Suprapubic skin (tissue), 4 donors: ENCODE measurements around the gene KIF25. TPM values are rescaled to one million over a fixed set of nuclear protein-coding genes. Genes with fewer than 3 reads are reported as not detected.

Source experiments
- DNase-seq, 2 donors: peaks; one replicate each; pipeline ENCODE4 v3.0.0-alpha.2; 2019; ENCODE audit warnings: low spot score in 2 of 2
- H3K27ac ChIP-seq: fragments of 200-600 bp; sonication (generic); one replicate; pipeline ENCODE4 v1.5.1; 2019
- H3K27me3 ChIP-seq: fragments of 200-600 bp; sonication (generic); one replicate; pipeline ENCODE4 v1.5.1; 2019
- H3K36me3 ChIP-seq: fragments of 200-600 bp; sonication (generic); one replicate; pipeline ENCODE4 v1.5.1; 2019
- H3K4me1 ChIP-seq: fragments of 200-600 bp; sonication (generic); one replicate; pipeline ENCODE4 v1.5.1; 2019
- H3K4me3 ChIP-seq: fragments of 200-600 bp; sonication (generic); one replicate; pipeline ENCODE4 v1.5.1; 2019; ENCODE audit warnings: mild to moderate bottlenecking
- H3K9me3 ChIP-seq: fragments of 200-600 bp; sonication (generic); one replicate; pipeline ENCODE4 v1.5.1; 2019
- EP300 ChIP-seq: sonication (generic); formaldehyde crosslinking; IDR thresholded peaks from one replicate; pipeline ENCODE4 v1.6.1; 2017; ENCODE audit warnings: antibody characterized with exemption
- POLR2A ChIP-seq, 2 donors: fragments of 450-650 bp; IDR thresholded peaks; one replicate each; pipeline ENCODE4 v1.6.1; 2017; ENCODE audit warnings: antibody characterized with exemption in 2 of 2, mild to moderate bottlenecking in 2 of 2, moderate library complexity in 2 of 2
- POLR2AphosphoS5 ChIP-seq, 3 donors: sonication (generic); formaldehyde crosslinking; IDR thresholded peaks; one replicate each; pipeline ENCODE4 v1.6.1; 2017; ENCODE audit warnings: antibody characterized with exemption in 3 of 3
- WGBS: methylation state at CpG from one replicate; pipeline ENCODE4 v1.1.5; 2018; 5-methylcytosine and 5-hydroxymethylcytosine counted together
- total RNA-seq, 4 donors: library from RNA; depleted of rRNA; stranded (reverse); fragments of >200 nt; gene quantifications; one replicate each; pipeline ENCODE4 v1.1.0, GENCODE V29; 2016
- TF ChIP-seq, protein P1 (sequence below), 2 donors: fragments of 200-600 bp in 1 of 2; fragments of 450-650 bp in 1 of 2; sonication (generic) in 1 of 2; IDR thresholded peaks; one replicate each; pipeline ENCODE4 v1.5.1; 2016 to 2019; ENCODE audit warnings: antibody characterized with exemption in 2 of 2, mild to moderate bottlenecking in 1 of 2, moderate library complexity in 1 of 2

Gene KIF25
- total RNA-seq, 4 donors from 2014 or later, result 0.76 TPM; not detected in 3

DNA sequence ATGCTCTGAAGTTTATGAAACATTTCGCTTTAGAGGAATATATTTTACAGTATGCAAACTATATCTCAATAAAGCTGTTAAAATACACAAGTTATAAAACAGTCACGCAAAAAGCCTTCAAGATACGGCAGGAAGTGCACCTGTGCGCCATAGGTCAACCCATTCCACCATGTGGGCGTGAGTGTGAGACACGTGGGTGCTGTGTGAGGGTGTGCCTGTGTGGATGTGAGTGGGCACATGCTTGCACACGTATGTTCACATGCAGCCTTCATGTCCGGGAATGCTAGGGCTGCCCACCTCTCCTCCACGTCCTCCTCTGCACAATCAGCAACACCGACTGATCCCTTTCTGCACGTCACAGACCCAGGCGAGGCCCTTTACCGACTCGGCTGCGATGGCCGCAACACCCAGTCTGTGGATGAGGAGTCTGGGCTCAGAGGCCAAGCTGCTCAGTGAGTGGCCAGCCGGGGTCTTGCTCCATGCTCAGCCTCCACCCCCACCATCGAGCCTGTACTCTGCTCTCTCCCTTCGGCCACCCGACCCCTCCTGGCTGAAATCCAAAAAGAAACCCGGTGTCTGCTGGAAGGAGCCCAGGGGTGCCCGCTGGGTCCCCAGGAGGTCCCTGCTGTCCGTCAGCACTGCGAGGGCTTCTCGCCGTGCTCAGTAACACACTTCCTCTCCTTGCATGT lies 84.5 kb downstream of the KIF25 start:
- peaks cover 6% of the 10 kb centered on the region for H3K27me3 ChIP-seq
- no peaks in the 10 kb centered on the region for H3K4me1 ChIP-seq
- TF ChIP-seq, protein P1, sequence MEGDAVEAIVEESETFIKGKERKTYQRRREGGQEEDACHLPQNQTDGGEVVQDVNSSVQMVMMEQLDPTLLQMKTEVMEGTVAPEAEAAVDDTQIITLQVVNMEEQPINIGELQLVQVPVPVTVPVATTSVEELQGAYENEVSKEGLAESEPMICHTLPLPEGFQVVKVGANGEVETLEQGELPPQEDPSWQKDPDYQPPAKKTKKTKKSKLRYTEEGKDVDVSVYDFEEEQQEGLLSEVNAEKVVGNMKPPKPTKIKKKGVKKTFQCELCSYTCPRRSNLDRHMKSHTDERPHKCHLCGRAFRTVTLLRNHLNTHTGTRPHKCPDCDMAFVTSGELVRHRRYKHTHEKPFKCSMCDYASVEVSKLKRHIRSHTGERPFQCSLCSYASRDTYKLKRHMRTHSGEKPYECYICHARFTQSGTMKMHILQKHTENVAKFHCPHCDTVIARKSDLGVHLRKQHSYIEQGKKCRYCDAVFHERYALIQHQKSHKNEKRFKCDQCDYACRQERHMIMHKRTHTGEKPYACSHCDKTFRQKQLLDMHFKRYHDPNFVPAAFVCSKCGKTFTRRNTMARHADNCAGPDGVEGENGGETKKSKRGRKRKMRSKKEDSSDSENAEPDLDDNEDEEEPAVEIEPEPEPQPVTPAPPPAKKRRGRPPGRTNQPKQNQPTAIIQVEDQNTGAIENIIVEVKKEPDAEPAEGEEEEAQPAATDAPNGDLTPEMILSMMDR (IDR thresholded peaks at IDR 0.05), result no peak
- TF ChIP-seq POLR2A (IDR thresholded peaks at IDR 0.05), result no peak
- H3K36me3 ChIP-seq, result no peaks in the 10 kb centered on the region
- DNase-seq, result no peak
- H3K4me3 ChIP-seq, result no peak overlapping the region
- WGBS, result 79% methylated on average over 8 of the region's 26 CpGs
- no peaks in the 10 kb centered on the region for H3K9me3 ChIP-seq
- no peak overlapping the region for H3K27ac ChIP-seq

DNA sequence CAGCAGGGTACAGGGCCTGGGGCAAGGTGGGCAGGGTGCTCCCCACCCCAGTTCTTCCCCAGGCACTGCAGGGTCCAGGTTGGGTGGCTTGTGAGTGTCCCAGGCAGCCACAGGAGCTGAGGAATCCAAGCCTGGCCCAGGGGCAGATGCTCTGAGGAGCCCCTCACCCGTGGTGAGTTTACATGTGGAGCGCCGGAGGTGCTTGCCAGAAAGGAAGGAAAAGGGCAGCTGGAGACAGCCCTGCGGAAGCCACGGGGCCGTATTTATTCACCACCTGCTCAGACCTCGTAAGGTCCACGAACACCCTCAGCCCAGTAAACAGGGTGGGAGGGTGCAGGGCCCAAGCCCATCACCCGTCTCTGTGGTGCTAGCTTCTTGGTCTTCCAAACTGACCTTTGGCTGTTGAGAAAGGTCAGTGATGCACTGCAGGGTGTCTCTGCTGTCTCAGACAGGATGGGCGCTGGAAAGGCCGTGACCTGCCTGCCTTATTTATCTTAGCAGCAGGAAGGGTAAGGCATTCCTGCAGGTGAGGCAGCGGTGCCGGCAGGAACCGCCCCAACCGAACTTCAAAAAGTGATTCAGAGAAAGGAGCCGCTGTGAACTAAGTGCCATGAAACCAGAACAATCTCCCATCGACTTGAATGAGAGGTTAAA lies 85.5 kb downstream of the KIF25 start:
- Histone ChIP-seq H3K4me1 (no peaks in the 10 kb centered on the region), H3K27ac (no peak overlapping the region), H3K9me3 (no peaks in the 10 kb centered on the region), H3K4me3 (no peak overlapping the region), H3K27me3 (peaks cover under 1% of the 10 kb centered on the region), H3K36me3 (no peaks in the 10 kb centered on the region)
- TF ChIP-seq POLR2A (IDR thresholded peaks at IDR 0.05), result no peak
- TF ChIP-seq, protein P1 (IDR thresholded peaks at IDR 0.05), result no peak
- no peak for TF ChIP-seq EP300
- no peak for TF ChIP-seq POLR2AphosphoS5 (IDR thresholded peaks at IDR 0.05)
- 59% methylated on average over 8 of the region's 17 CpGs for WGBS
- no peak for DNase-seq

GRCh38 chr6:168083514-168083885 lies 86.0 kb downstream of the KIF25 start:
- Histone ChIP-seq H3K27me3 (no peaks in the 10 kb centered on the region), H3K4me1 (no peaks in the 10 kb centered on the region), H3K4me3 (no peak overlapping the region), H3K9me3 (no peaks in the 10 kb centered on the region), H3K36me3 (no peaks in the 10 kb centered on the region), H3K27ac (no peak overlapping the region)
- 60% methylated on average over 4 of the region's 5 CpGs for WGBS
- no peak for TF ChIP-seq EP300
- TF ChIP-seq POLR2A (IDR thresholded peaks at IDR 0.05), result no peak
- TF ChIP-seq, protein P1 (IDR thresholded peaks at IDR 0.05), result no peak
- no peak for TF ChIP-seq POLR2AphosphoS5 (IDR thresholded peaks at IDR 0.05)
- no peak for DNase-seq

GRCh38 chr6:168084465-168085160 lies 87.1 kb downstream of the KIF25 start:
- H3K27me3 ChIP-seq, result no peaks in the 10 kb centered on the region
- H3K4me1 ChIP-seq, result no peaks in the 10 kb centered on the region
- 75% methylated on average over 14 of the region's 19 CpGs for WGBS
- TF ChIP-seq POLR2A (IDR thresholded peaks at IDR 0.05) (no peak), EP300 (no peak), POLR2AphosphoS5 (IDR thresholded peaks at IDR 0.05) (no peak)
- TF ChIP-seq, protein P1 (IDR thresholded peaks at IDR 0.05), result no peak
- no peak overlapping the region for H3K4me3 ChIP-seq
- H3K27ac ChIP-seq, result no peak overlapping the region
- no peaks in the 10 kb centered on the region for H3K9me3 ChIP-seq
- no peak for DNase-seq
- H3K36me3 ChIP-seq, result no peaks in the 10 kb centered on the region

DNA sequence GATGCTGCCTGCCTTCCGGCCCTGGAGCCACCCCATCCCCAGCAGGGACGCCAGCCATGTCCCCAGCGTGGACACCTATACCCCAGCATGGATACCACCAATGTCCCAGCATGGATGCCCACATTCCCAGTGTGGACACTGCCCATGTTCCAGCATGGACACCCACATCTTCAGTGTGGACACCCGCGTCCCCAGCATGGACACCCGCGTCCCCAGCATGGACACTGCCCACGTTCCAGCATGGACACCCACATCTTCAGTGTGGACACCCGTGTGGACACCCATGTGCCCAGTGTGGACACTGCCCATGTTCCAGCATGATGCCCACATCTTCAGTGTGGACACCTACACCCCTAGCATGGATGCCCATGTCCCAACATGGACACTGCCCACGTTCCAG lies 88.6 kb downstream of the KIF25 start:
- Histone ChIP-seq H3K27me3 (no peaks in the 10 kb centered on the region), H3K4me3 (no peak overlapping the region), H3K4me1 (no peaks in the 10 kb centered on the region), H3K9me3 (no peaks in the 10 kb centered on the region), H3K36me3 (no peaks in the 10 kb centered on the region), H3K27ac (no peak overlapping the region)
- TF ChIP-seq EP300 (no peak), POLR2AphosphoS5 (IDR thresholded peaks at IDR 0.05) (no peak), POLR2A (IDR thresholded peaks at IDR 0.05) (no peak)
- TF ChIP-seq, protein P1 (IDR thresholded peaks at IDR 0.05), result no peak
- no peak for DNase-seq
- WGBS, result 71% methylated on average over 1 of the region's 10 CpGs
